GM13977 (cell line): Measurements from ENCODE around the gene TPSB2.
"Not testable (repeated sequence)": the region's sequence is repeated elsewhere in the genome, so short reads cannot be mapped to it uniquely, and the experiment has no call there.

Experiments
- DNase-seq: peaks from one replicate; pipeline ENCODE4 v3.0.0; 2012; ENCODE audit warnings: low spot score
- CTCF ChIP-seq: IDR thresholded peaks from 2 replicates; pipeline ENCODE4 v1.5.1; 2012; ENCODE audit warnings: mild to moderate bottlenecking, control low read depth; ENCODE audit not compliant: insufficient read depth; ENCODE audit errors: extremely low read depth, missing control alignments
- in situ Hi-C: fragments of 300-500 bp; cut with MboI; formaldehyde crosslinking; loops from one replicate; pipeline ENCODE4 v1.12.0; 2022; ENCODE audit warnings: low sequenced_read_pairs, low pct_unique_long_range_greater_than_20kb, mixed read lengths, inconsistent platforms; ENCODE audit not compliant: unreplicated experiment

Gene TPSB2

GRCh38 chr16:1195393-1195666, 34.7 kb downstream of the TPSB2 start:
- in situ Hi-C loops, result no loop called here

DNA sequence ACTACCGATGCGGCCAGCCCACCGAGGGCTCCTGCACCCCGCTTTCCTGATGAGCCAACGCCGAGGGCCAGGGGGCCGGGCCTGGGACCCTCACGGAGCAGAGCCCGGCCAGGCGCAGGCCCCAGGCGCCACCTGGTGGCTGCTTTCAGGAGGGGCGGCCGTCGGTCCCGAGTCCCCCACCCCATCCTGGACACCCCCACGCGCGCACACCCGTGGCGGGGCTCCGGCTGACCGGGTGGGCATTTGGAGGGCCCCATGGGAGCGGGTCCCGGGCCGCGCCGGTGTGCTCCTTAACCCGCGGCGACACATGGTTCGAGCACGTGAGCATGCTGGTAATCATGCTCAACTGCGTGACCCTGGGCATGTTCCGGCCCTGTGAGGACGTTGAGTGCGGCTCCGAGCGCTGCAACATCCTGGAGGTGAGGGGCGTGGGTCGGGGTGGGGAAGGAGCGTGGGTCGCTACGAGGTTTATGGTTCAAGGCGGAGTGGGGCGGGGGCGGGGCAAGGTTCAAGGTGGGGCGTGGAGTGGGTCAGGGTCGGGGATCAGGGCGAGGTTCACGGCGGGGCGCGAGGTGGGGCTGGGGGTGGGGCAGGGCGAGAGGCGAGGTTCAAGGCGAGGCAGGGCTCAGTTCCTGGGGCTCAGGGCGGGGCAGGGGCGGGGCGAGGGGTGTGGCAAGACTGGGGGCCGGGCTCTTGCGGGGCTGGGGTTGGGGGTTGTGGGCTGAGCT, 35.2 kb downstream of the TPSB2 start:
- in situ Hi-C loops, result no loop called here
- DNase-seq, result peak; percentile 75
- TF ChIP-seq CTCF, result peak; percentile 58

More at GRCh38 chr16:1195393-1195666, 34.7 kb downstream of the TPSB2 start:
- no peak for DNase-seq
- no peak for TF ChIP-seq CTCF

DNA sequence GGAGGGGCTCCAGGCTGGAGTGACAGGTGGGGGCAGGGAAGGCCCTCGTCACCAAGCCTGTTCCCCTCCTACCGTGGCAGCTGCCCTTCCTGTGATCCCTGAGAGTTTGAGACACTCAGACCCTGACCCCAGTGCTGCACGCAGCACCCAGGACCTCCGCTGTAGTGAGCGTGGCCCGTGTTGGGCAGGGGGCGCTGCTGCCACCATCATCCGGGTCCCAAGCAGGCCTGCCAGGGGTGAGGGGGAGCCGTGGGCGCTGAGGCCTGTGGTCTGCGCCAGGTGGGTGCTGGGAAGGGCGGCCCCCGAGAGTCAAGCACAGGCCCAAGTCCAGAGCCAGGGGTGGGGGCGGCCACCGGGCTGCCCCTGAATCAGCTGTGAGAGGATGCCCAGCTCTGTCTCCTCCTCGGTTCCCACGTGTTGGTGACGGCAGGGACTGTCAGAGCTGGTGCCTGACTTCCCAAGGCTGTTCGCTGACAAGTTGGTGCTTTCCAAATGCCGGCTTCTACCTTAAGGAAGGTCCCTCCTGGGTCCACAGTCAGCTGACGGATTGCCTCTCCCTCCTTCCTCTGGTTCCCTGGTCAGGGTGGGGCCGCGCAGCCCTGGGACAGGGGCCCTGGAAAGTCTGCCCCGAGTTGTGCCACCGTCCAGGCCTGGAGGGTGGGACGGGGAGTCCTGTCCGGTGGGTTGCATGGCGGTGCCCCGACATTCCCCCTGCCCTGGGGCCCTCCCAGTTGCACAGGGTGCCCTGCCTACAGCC, 36.0 kb downstream of the TPSB2 start:
- DNase-seq, result no peak
- in situ Hi-C loops, result no loop called here
- no peak for TF ChIP-seq CTCF

GRCh38 chr16:1193143-1193824, 36.7 kb downstream of the TPSB2 start:
- no peak for TF ChIP-seq CTCF
- in situ Hi-C loops, result no loop called here
- no peak for DNase-seq

GRCh38 chr16:1192384-1193073, 37.5 kb downstream of the TPSB2 start:
- in situ Hi-C loops, result no loop called here
- TF ChIP-seq CTCF, result no peak
- DNase-seq, result no peak

DNA sequence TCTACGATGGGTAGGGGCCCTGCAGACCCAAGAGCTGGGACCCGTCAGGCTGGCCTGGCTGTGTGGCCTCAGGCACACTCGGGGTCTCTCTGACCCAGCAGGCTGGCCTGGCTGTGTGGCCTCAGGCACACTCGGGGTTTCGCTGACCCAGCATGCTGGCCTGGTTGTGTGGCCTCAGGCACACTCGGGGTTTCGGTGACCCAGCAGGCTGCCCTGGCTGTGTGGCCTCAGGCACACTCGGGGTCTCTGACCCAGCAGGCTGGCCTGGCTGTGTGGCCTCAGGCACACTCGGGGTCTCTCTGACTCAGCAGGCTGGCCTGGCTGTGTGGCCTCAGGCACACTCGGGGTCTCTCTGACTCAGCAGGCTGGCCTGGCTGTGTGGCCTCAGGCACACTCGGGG, 39.2 kb downstream of the TPSB2 start:
- DNase-seq, in situ Hi-C loops: not testable (repeated sequence)

- in situ Hi-C loops, result no loop called here
- TF ChIP-seq CTCF, result no peak
- no peak for DNase-seq
These were observed 40.5 kb downstream of the TPSB2 start for GRCh38 chr16:1189455-1189854.
